22Rv1 (cell line): ENCODE measurements around the gene RPL32.

Experiments
- CTCF ChIP-seq: fragments of 450-650 bp; IDR thresholded peaks from 2 replicates; pipeline ENCODE4 v1.5.1; 2017; ENCODE audit warnings: mild to moderate bottlenecking
- ZFX ChIP-seq: fragments of 450-650 bp; IDR thresholded peaks from 2 replicates; pipeline ENCODE4 v1.6.1; 2017; ENCODE audit warnings: antibody characterized with exemption, borderline replicate concordance

DNA sequence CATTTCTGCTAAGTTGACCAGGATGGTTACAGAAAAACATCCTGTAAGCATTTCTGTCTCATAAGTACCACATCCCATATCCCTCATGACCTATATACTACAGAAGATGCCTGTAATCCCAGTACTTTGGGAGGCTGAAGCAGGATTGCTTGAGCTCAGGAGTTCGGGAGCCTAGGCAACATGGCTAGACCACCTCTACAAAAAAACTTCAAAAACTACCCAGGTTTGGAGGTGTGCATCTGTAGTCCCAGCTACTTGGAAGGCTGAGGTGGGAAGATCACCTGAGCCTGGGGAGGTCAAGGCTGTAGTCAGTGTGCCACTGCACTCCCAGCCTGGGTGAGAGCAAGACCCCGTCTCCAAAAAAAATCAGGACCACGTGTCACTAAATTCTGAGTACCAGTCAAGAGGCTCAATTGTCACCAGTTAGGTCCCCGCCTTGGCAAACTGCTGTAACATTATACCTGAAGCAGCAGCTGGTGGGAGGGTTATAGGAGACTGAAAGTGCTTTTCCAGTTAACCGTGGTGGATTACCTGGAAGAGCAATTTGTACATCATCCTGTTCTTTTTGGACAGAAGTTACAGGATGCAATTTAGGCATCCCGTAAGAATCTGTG is 6.2 kb downstream of the RPL32 start:
- TF ChIP-seq CTCF = no peak
- TF ChIP-seq ZFX = no peak
